ENCODE data around the gene UCN. TPM values are rescaled to one million over a fixed set of nuclear protein-coding genes. Genes with fewer than 3 reads are reported as not detected.
"Not testable (repeated sequence)": the region's sequence is repeated elsewhere in the genome, so short reads cannot be mapped to it uniquely, and the experiment has no call there.

UCN gene
- total RNA-seq, 2 donors from 2014 or later = 0.59 to 0.75 TPM

DNA sequence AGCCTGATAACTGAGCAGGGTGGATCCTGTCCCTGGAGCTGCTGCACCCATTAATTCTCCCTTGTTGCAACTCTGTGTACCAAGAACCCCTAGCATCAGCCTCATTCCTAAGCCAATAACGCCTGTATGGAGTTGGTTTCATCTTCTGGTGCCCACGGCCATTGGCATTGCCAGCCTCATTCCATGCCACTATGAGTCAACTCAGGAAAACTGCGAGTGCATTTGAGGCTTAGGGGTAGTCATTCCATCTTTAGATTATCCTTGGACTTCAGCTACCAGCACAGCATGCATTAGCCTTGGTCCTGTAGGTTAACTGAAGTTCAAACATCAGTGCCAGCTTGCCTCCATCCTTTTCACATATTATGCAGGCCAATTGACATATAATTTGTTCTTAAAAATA, 27.4 kb downstream of the UCN start:
- Mint-ChIP-seq H3K27ac (no peak overlapping the region), H3K9me3 (no peaks in the 10 kb centered on the region), H3K36me3 (ENCODE audit: low read depth) (no peaks in the 10 kb centered on the region), H3K4me1 (peaks cover 26% of the 10 kb centered on the region), H3K27me3 (ENCODE audit: insufficient read depth) (peaks cover 21% of the 10 kb centered on the region), H3K4me3 (no peak overlapping the region)
- TF ChIP-seq, protein P1, sequence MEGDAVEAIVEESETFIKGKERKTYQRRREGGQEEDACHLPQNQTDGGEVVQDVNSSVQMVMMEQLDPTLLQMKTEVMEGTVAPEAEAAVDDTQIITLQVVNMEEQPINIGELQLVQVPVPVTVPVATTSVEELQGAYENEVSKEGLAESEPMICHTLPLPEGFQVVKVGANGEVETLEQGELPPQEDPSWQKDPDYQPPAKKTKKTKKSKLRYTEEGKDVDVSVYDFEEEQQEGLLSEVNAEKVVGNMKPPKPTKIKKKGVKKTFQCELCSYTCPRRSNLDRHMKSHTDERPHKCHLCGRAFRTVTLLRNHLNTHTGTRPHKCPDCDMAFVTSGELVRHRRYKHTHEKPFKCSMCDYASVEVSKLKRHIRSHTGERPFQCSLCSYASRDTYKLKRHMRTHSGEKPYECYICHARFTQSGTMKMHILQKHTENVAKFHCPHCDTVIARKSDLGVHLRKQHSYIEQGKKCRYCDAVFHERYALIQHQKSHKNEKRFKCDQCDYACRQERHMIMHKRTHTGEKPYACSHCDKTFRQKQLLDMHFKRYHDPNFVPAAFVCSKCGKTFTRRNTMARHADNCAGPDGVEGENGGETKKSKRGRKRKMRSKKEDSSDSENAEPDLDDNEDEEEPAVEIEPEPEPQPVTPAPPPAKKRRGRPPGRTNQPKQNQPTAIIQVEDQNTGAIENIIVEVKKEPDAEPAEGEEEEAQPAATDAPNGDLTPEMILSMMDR (conservative IDR thresholded peaks at IDR 0.05) = no peak
- H3K36me3 ChIP-seq (ENCODE audit: control insufficient read depth, insufficient read depth, low read length) = no peaks in the 10 kb centered on the region
- H3K27ac ChIP-seq (ENCODE audit: low read depth, low read length) = no peak overlapping the region
- WGBS, 2 experiments (ENCODE audit: insufficient coverage in 1 of 2, insufficient read length in 1 of 2) = 83 to 88% methylated on average over 3 of the region's 3 CpGs
- no peaks in the 10 kb centered on the region for H3K9me3 ChIP-seq (ENCODE audit: control insufficient read depth, low read length)
- no peak overlapping the region for H3K9ac ChIP-seq (ENCODE audit: extremely low read depth, low read length, poor library complexity, severe bottlenecking)
- no peak for DNase-seq
- H3K4me1 ChIP-seq (ENCODE audit: control insufficient read depth, insufficient read depth, low read length) = peaks cover 19% of the 10 kb centered on the region
- no peak overlapping the region for H3K4me3 ChIP-seq (ENCODE audit: low read length)
- H3K27me3 ChIP-seq (ENCODE audit: control insufficient read depth, insufficient read depth, low read length, poor library complexity, severe bottlenecking) = no peaks in the 10 kb centered on the region

DNA sequence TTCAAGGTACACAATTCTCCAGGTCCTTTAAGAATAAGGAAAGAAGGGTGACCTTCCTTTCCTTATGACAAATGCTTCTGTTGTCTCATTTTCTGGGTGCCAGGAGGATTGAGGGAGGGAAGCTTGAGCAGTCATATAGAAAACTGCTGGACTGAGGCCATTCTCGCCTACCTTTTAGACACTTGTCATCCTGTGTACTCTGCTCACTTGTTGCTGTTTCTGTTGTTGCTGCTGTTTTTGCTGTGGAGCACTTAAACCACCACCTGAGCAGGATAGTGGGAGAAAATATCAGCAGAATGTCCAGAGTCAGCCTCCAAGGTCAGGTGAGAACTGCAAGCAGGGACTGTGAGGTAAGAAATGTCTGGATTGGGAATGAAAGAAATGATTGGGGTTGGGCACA, 30.2 kb downstream of the UCN start:
- Mint-ChIP-seq H3K4me1 (peaks cover 25% of the 10 kb centered on the region), H3K27me3 (ENCODE audit: insufficient read depth) (peaks cover 24% of the 10 kb centered on the region), H3K4me3 (no peak overlapping the region), H3K27ac (no peak overlapping the region), H3K9me3 (no peaks in the 10 kb centered on the region), H3K36me3 (ENCODE audit: low read depth) (no peaks in the 10 kb centered on the region)
- DNase-seq = no peak
- Histone ChIP-seq H3K27ac (ENCODE audit: low read depth, low read length) (no peak overlapping the region), H3K36me3 (ENCODE audit: control insufficient read depth, insufficient read depth, low read length) (no peaks in the 10 kb centered on the region), H3K9ac (ENCODE audit: extremely low read depth, low read length, poor library complexity, severe bottlenecking) (no peak overlapping the region), H3K9me3 (ENCODE audit: control insufficient read depth, low read length) (no peaks in the 10 kb centered on the region), H3K27me3 (ENCODE audit: control insufficient read depth, insufficient read depth, low read length, poor library complexity, severe bottlenecking) (no peaks in the 10 kb centered on the region), H3K4me3 (ENCODE audit: low read length) (no peak overlapping the region), H3K4me1 (ENCODE audit: control insufficient read depth, insufficient read depth, low read length) (peaks cover 15% of the 10 kb centered on the region)
- 97% methylated on average over 1 of the region's 1 CpG; no CpG with 5 or more reads in 1 of the 2 experiments for WGBS, 2 experiments (ENCODE audit: insufficient coverage in 1 of 2, insufficient read length in 1 of 2)
- TF ChIP-seq, protein P1 (conservative IDR thresholded peaks at IDR 0.05) = no peak

DNA sequence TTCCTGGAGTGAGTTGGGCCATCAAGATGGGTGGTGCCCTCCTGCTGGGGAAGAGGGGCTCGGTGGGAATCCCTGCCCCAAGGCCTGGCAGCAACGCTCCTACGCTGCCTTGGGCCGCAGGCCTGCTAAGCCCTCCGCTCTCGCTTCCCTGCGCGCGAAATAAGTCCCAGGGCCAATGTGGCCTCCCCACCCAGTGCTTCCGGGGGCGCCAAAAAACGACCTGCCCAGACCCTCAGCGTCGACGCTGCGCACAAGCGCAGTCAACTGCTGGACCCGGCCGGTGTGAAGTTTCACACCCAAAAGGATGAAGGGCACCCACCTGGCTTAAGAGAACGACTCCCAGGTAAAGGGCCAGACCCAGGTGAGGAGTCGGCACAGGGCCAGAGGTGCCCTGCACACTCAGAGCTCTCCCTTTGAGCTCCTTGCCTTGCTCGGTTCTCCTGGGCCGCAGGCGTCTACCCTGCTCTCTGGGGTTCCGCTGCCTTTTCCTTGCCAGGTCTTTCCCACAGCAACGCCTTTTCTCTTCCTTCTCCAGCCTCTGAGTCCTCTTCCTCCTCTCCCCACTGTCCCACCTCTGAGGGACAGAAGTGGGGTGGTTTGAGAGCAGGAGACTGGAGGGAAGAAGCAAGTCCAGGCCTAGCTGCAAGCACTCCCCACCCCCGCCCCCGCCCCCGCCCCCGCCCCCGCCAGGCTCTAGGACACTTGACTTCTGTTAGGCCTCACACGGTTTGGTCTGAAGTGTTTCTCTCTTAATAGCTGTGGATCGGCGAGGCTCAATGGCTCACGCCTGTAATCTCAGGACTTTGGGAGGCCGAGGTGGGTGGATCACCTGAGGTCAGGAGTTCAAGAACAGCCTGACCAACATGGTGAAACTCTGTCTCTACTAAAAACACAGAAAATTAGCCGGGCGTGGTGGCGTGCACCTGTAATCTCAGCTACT, 32.8 kb downstream of the UCN start, which contains the start of gene DNAJC5G:
DNAJC5G (plus strand) TSS at position 223 of the 940 bp plus-strand sequence. CDS start 1,296 bp downstream, outside the sequence.
- no peak within 1 kb of the TSS for H3K4me3 Mint-ChIP-seq
- WGBS, 2 experiments (ENCODE audit: insufficient coverage in 1 of 2, insufficient read length in 1 of 2) = 90 to 94% methylated on average over 23 to 38 of the region's 39 CpGs
- no peak within 1 kb of the TSS for H3K27ac Mint-ChIP-seq

DNA sequence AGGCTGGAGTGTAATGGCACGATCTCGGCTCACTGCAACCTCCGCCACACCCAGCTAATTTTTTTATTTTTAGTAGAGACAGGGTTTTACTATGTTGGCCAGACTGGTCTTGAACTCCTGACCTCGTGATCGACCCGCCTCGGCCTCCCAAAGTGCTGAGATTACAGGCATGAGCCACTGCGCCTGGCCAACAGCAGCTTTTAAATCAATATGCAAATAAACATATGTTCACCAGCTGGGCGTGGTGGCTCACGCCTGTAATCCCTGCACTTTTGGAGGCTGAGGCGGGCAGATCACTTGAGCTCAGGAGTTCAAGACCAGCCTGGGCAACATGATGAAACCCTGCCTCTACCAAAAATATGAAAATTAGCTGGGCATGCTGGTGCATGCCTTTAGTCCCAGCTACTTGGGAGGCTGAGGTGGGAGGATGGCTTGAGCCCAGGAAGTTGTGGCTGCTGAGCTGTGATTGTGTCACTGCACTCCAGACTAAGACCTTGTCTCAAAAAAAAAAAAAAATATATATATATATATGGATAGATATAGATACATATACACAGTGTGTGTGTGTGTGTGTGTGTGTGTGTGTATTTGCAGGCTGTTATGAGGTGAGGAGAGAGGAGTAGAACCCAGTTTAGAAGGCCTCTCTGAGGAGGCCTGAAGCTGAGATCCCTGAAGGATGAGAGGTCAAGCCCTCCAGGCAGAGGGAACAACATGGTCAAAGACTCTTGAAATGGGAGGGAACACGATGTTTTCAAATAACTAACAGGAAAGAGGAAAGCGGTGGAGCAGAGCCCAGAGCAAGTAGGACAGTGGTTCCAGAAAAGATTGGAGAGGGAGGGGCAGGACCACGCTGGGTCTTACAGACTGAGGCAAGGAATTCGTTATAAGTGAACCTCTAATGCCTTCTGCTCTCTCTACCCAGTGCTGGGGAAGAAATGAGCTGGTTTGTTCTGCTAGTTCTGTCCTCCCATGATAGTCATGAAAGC, 35.4 kb downstream of the UCN start:
- not testable (repeated sequence) for H3K27ac ChIP-seq (ENCODE audit: low read depth, low read length); DNase-seq; H3K9me3 Mint-ChIP-seq; H3K4me3 Mint-ChIP-seq; H3K9me3 ChIP-seq (ENCODE audit: control insufficient read depth, low read length); H3K36me3 Mint-ChIP-seq (ENCODE audit: low read depth); H3K27me3 ChIP-seq (ENCODE audit: control insufficient read depth, insufficient read depth, low read length, poor library complexity, severe bottlenecking); H3K4me3 ChIP-seq (ENCODE audit: low read length); H3K9ac ChIP-seq (ENCODE audit: extremely low read depth, low read length, poor library complexity, severe bottlenecking); H3K27ac Mint-ChIP-seq; H3K36me3 ChIP-seq (ENCODE audit: control insufficient read depth, insufficient read depth, low read length)
- Mint-ChIP-seq H3K4me1 (peaks cover 25% of the 10 kb centered on the region), H3K27me3 (ENCODE audit: insufficient read depth) (peaks cover 14% of the 10 kb centered on the region)
- peaks cover 12% of the 10 kb centered on the region for H3K4me1 ChIP-seq (ENCODE audit: control insufficient read depth, insufficient read depth, low read length)
- 87 to 92% methylated on average over 11 to 15 of the region's 15 CpGs for WGBS, 2 experiments (ENCODE audit: insufficient coverage in 1 of 2, insufficient read length in 1 of 2)

More for the DNA sequence above, 32.8 kb downstream of the UCN start, which contains the start of gene DNAJC5G:
- peaks cover 19% of the 10 kb centered on the region for H3K27me3 Mint-ChIP-seq (ENCODE audit: insufficient read depth)
- H3K36me3 Mint-ChIP-seq (ENCODE audit: low read depth) = no peaks in the 10 kb centered on the region
- Histone ChIP-seq H3K27ac (ENCODE audit: low read depth, low read length) (no peak within 1 kb of the TSS), H3K4me3 (ENCODE audit: low read length) (no peak within 1 kb of the TSS), H3K9ac (ENCODE audit: extremely low read depth, low read length, poor library complexity, severe bottlenecking) (no peak within 1 kb of the TSS), H3K36me3 (ENCODE audit: control insufficient read depth, insufficient read depth, low read length) (no peaks in the 10 kb centered on the region), H3K27me3 (ENCODE audit: control insufficient read depth, insufficient read depth, low read length, poor library complexity, severe bottlenecking) (no peaks in the 10 kb centered on the region), H3K4me1 (ENCODE audit: control insufficient read depth, insufficient read depth, low read length) (peaks cover 12% of the 10 kb centered on the region), H3K9me3 (ENCODE audit: control insufficient read depth, low read length) (no peaks in the 10 kb centered on the region)
- peaks cover 25% of the 10 kb centered on the region for H3K4me1 Mint-ChIP-seq
- TF ChIP-seq, protein P1 (conservative IDR thresholded peaks at IDR 0.05) = no peak
- no peak for DNase-seq
- no peaks in the 10 kb centered on the region for H3K9me3 Mint-ChIP-seq
